Fibroblast of the aortic adventitia (primary cell): ENCODE measurements around the gene SEMA3B. TPM values are rescaled to one million over a fixed set of nuclear protein-coding genes. Genes with fewer than 3 reads are reported as not detected.
"Not testable (repeated sequence)": the region's sequence is repeated elsewhere in the genome, so short reads cannot be mapped to it uniquely, and the experiment has no call there.

Source experiments
- DNase-seq: peaks from one replicate; pipeline ENCODE4 v3.0.0-alpha.2; 2010; ENCODE audit warnings: low read depth
- H3K4me3 ChIP-seq: 2 replicates; pipeline ENCODE4 v1.5.1; 2011; ENCODE audit warnings: low read depth, mild to moderate bottlenecking, control low read depth, low read length, moderate library complexity
- CTCF ChIP-seq: IDR thresholded peaks from 2 replicates; pipeline ENCODE4 v1.5.1; 2011; ENCODE audit warnings: mild to moderate bottlenecking, low read length, control low read depth, inconsistent platforms; ENCODE audit not compliant: insufficient read depth
- total RNA-seq: library from RNA; depleted of rRNA; stranded (reverse); fragments of >200 nt; gene quantifications from 2 replicates; pipeline ENCODE4 v1.2.3, GENCODE V29; 2012; ENCODE audit warnings: low replicate concordance

Gene SEMA3B
- total RNA-seq, 1 donor = 9.7 TPM

- no peak for TF ChIP-seq CTCF
- no peak for DNase-seq
- H3K4me3 ChIP-seq = no peak overlapping the region
These were observed 10.8 kb upstream of the SEMA3B start for GRCh38 chr3:50258029-50258680.

- no peak for TF ChIP-seq CTCF
- DNase-seq = no peak
- H3K4me3 ChIP-seq = no peak overlapping the region
These were observed 10.0 kb upstream of the SEMA3B start for GRCh38 chr3:50258979-50259378.

DNA sequence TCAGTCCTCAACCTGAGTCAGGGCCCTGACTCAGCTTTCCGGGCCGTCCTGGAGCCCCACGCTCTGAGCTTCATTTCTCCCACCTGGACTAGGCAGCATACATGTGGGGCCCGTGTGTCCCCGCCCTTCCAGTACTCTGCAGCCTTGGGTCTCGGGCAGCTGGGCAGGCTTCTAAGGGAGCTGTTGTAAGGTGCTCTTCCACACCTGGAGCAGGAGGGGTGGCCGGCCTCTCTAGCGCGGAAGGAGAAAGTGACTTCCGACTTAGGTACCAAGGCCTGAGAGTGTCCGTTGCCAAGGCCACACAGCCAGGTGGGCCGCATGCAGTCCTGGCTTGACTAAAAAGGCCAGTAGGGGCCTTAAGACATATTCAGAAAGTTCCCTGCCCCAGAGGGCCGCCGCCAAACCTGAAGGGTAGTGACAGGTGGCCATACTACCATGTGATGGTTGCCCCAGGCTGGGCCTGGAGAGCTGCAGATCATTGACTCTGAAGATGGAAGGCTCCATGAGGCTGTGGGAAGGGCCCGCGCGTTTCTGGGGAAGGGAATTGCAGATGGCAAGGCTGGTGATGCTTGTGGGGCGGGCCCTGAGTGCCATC is 9.4 kb upstream of the SEMA3B start:
- no peak for TF ChIP-seq CTCF
- H3K4me3 ChIP-seq = peak overlapping the region; percentile 22
- DNase-seq = no peak

DNA sequence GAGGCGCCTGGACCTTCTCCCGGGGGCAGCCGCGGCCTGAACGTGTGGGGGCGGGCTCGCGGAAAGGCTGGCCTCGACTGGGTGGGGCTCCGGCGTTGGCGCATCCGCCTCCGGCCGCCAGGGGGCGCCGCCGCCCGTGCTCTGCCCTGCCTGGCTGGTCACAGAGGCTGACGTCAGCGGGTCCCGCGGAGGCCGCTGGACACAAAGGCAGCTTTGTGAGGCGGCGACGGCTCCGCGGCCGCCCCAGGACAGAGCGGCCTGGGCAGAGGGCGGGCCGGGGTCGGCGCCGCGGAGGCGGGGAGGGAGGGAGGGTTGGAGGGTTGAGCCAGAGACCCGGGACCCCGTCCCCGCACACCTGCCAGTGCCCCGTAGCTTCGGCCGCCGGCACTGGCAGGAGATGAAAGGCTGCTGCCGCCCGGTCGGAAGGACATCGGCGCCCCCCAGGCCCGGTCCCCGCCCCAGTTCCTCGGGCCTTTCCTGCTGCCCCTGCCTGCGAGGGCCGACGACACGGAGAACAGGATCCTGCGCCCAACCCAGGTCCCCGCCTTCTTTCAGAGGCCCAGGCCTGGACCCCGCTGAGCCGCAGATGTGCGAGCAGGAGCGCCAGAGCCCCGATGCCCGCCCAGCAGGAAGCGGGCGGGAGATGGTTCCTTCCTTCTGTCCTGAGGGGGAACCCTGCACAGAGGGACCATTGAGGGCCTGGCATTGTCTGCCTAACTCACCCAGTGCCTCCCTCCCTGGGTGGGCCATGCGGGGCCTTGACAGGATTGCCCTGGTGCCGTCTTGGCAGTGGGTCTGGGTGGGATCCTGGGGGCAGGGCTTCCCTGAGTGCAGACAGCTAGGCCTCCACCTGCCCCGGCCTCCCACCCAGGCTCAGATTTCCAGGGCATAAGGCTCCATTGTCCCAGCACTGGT is 8.7 kb upstream of the SEMA3B start:
- peak; percentile 74 for TF ChIP-seq CTCF
- DNase-seq = peak; percentile 85
- peak overlapping the region; percentile 64 for H3K4me3 ChIP-seq

DNA sequence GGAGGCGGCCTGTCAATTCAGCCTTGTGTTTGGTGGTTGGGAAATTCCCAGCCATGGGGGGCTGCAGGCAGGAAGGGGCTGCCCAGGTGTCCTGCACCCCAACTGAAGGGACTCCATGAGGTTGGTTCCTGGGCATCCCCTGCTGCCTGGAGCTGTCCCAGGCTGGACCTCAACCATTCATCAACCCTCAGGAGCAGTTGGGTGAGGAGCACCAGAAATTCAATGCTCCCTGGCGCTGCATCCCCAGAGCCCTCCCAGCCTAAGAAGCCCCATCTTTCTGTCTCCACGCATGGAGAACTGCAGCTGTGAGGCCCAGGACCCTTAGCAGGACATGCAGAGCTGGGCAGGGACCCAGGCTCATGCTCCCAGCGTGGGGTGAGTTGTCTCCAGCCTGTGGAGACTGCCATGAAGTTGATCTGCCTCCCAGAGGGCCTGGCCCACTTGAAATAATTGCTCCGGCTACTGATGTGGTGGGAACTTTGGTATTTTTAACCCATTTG is 8.0 kb upstream of the SEMA3B start:
- no peak for TF ChIP-seq CTCF
- H3K4me3 ChIP-seq = peak overlapping the region; percentile 64
- no peak for DNase-seq

DNA sequence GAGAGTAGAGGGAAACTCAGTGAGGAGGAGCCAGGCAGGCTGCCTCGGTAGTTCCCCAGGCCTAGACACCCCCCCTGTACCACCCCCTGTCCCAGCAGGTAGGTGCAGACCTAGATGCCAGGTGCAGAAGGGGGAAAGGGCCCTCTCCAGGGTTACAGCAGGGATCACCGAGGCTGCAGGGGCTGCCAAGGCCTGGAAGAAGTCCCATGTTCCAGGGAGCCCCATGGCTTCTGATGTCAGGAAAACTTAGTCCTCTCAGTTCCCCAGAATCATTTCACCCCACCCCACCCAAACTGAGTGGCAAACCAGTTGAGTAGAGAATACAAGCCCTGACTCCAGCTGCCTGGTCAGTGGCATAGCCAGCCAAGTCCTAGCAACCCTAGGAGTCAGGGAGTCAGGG is 7.4 kb upstream of the SEMA3B start:
- no peak for TF ChIP-seq CTCF
- no peak for DNase-seq
- no peak overlapping the region for H3K4me3 ChIP-seq

DNA sequence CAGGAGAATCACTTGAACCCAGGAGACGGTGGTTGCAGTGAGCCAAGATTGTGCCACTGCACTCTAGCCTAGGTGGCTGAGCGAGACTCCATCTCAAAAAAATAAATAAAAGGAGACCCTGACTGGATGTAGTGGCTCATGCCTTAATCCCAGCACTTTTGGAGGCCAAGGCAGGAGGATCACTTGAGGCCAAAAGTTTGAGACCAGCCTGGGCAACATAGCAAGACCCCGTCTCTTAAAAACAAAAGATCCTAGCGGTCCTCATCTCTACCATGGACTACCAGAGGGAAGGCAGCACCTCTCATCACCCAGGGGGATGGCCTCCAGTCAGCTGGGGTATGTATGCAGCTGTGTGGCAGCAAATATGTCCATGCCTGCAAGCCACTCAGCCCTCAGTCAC is 6.7 kb upstream of the SEMA3B start:
- DNase-seq, H3K4me3 ChIP-seq: not testable (repeated sequence)
